HL-60 (cell line): Measurements from ENCODE around the gene POU2F3.
A peak's percentile ranks its signal among the peaks of the same experiment; 100 is the strongest.

Experiments used
- DNase-seq, 2 experiments: peaks; one replicate each; pipeline ENCODE4 v3.0.0-alpha.2; 2010 to 2020; ENCODE audit warnings: low read depth in 1 of 2, low spot score in 1 of 2
- H3K27ac ChIP-seq: fragments of 250-450 bp; sonication (Bioruptor Pico); replicated peaks from 2 replicates; pipeline ENCODE4 v1.5.1; 2020; ENCODE audit warnings: mild to moderate bottlenecking, moderate library complexity
- H3K27me3 ChIP-seq: fragments of 250-450 bp; sonication (Bioruptor Pico); 2 replicates; pipeline ENCODE4 v1.5.1; 2021; ENCODE audit warnings: mild to moderate bottlenecking, moderate library complexity; ENCODE audit not compliant: insufficient read depth, poor library complexity, severe bottlenecking
- H3K4me3 ChIP-seq: replicated peaks from 2 replicates; pipeline ENCODE4 v1.5.1; 2011; ENCODE audit warnings: mild to moderate bottlenecking, control low read depth, low read length; ENCODE audit not compliant: insufficient read depth
- CTCF ChIP-seq: IDR thresholded peaks from one replicate; pipeline ENCODE4 v1.5.1; 2011; ENCODE audit warnings: low read length, control low read depth, inconsistent platforms; ENCODE audit not compliant: insufficient read depth
- GABPA ChIP-seq: IDR thresholded peaks from 2 replicates; pipeline ENCODE4 v1.6.1; 2012; ENCODE audit warnings: low read depth
- POLR2AphosphoS5 ChIP-seq: IDR thresholded peaks from 2 replicates; pipeline ENCODE4 v1.6.1; 2012; ENCODE audit warnings: low read depth
- REST ChIP-seq: IDR thresholded peaks from 2 replicates; pipeline ENCODE4 v1.6.1; 2012; ENCODE audit warnings: low read depth; ENCODE audit not compliant: insufficient replicate concordance
- SPI1 ChIP-seq: IDR thresholded peaks from 2 replicates; pipeline ENCODE4 v1.6.1; 2012; ENCODE audit warnings: low read depth, mild to moderate bottlenecking, borderline replicate concordance

POU2F3 gene

GRCh38 chr11:120335908-120336640, 96.1 kb downstream of the POU2F3 start, which contains the start of gene ARHGEF12:
Gene ARHGEF12, plus strand, starts transcription at chr11:120336413. Its CDS starts 831 bp downstream, at chr11:120337244.
- Histone ChIP-seq H3K27ac (no peak within 1 kb of the TSS), H3K4me3 (peak within 1 kb of the TSS; percentile 50), H3K27me3 (peaks cover 65% of the 10 kb centered on the region)
- TF ChIP-seq REST (no peak), SPI1 (no peak), POLR2AphosphoS5 (no peak), CTCF (no peak), GABPA (no peak)
- DNase-seq, result peak; percentile 29 to 81

- DNase-seq, result no peak
- H3K27ac ChIP-seq, result no peak overlapping the region
- H3K27me3 ChIP-seq, result peaks cover 65% of the 10 kb centered on the region
- H3K4me3 ChIP-seq, result peak overlapping the region; percentile 50
- TF ChIP-seq POLR2AphosphoS5 (no peak), REST (no peak), GABPA (no peak)
These were observed 96.9 kb downstream of the POU2F3 start for GRCh38 chr11:120336641-120337354.

- DNase-seq, result no peak
- Histone ChIP-seq H3K27ac (no peak overlapping the region), H3K4me3 (no peak overlapping the region), H3K27me3 (peaks cover 67% of the 10 kb centered on the region)
- TF ChIP-seq GABPA (no peak), POLR2AphosphoS5 (no peak), REST (no peak), CTCF (no peak), SPI1 (no peak)
These were observed 97.6 kb downstream of the POU2F3 start for GRCh38 chr11:120337355-120338106.
